GM04504 (cell line): ENCODE results near the gene TMEM132C.

Experiments
- DNase-seq: peaks from one replicate; pipeline ENCODE4 v3.0.0-alpha.2; 2012; ENCODE audit warnings: low read depth

The TMEM132C gene

GRCh38 chr12:128288896-128289295, 21.9 kb downstream of the TMEM132C start:
- no peak for DNase-seq

- no peak for DNase-seq
Measured at GRCh38 chr12:128290938-128291337, 24.0 kb downstream of the TMEM132C start.

- DNase-seq: no peak
Measured at GRCh38 chr12:128298091-128298748, 31.2 kb downstream of the TMEM132C start.

GRCh38 chr12:128305336-128305892, 38.4 kb downstream of the TMEM132C start:
- DNase-seq: no peak

GRCh38 chr12:128307791-128308190, 40.8 kb downstream of the TMEM132C start:
- no peak for DNase-seq

DNA sequence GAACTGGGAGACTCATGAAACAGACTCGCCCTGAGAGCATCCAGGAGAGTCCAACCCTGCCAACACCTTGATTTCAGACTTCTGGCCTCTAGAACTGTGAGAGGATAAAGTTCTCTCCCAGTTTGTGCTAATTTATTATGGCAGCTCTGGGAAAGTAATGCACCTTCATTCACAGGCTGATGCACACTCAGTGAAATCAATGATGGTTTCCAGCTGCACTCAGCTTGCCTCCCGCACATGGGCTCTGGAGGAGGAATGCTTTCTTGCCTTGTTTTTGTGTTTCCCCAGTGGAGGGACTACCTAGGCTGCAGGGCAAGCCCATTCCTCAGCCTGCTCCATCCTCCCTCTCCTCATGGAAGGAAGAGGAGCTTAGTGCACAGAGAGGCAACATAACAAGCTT, 45.7 kb downstream of the TMEM132C start:
- no peak for DNase-seq

GRCh38 chr12:128313931-128314330, 47.0 kb downstream of the TMEM132C start:
- DNase-seq: no peak

DNA sequence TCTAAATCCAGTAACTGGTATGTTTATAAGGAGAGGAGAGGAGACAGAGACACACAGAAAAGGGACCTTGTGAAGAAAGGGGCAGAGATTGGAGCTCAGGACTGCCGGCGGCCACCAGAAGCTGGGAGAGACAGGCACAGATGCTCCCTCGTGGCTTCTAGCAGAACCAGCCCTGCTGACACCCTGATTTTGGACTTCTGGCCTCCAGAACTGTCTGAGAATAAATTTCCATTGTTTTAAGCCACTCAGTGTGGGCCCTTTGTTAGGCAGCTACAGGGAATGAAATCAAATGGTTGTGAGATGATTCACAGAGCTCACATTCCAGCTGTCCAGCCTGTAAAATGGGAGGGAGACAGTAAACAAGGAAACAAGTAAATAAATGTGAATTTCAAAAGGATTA, 47.6 kb downstream of the TMEM132C start:
- no peak for DNase-seq

- DNase-seq: no peak
Measured at GRCh38 chr12:128316078-128316477, 49.1 kb downstream of the TMEM132C start.

DNA sequence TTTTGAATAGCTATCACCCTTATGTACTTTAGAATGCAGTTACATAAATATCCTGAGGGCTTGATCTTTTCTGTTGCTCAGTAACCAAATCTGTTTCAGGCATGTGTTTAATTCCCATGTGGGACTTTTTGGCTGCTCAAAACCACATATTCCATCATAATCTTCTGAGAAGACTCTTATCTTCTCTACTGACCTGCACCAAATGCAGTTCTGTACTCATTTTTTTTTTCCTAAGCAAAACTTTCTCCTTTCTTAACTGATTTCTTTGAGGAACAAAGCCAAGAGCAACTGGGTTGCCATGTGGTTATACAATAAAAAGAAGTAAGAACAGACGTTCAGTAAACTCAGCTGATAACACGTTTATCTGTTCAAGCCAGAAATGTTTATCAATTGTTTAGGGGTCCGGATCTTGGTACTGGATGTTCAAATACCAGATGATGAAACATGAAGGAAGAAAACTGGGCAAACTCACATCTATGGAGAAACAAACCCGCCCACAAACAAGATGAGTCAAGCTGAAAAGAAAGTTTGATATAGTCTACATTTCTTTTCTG, 50.1 kb downstream of the TMEM132C start:
- no peak for DNase-seq

GRCh38 chr12:128318341-128318740, 51.4 kb downstream of the TMEM132C start:
- DNase-seq: no peak

DNA sequence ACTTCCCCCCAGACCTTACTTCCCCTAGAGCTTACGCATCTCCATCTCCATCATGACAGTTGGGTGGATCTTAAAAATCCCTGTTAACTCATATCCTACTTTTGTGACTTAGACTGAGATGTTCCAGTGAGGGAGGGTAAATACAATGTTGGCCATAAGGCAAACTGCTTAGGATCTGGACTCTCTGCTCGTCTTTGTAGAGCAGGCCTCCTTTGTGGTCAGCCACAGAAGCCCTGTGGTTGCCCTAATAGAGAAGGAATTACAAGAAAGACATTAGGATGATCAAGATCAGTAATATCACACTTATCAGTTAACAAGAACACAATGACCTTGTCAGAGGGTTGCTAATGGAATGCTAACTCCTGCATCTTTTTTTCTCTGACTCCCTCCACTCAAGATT, 52.0 kb downstream of the TMEM132C start:
- DNase-seq: no peak

DNA sequence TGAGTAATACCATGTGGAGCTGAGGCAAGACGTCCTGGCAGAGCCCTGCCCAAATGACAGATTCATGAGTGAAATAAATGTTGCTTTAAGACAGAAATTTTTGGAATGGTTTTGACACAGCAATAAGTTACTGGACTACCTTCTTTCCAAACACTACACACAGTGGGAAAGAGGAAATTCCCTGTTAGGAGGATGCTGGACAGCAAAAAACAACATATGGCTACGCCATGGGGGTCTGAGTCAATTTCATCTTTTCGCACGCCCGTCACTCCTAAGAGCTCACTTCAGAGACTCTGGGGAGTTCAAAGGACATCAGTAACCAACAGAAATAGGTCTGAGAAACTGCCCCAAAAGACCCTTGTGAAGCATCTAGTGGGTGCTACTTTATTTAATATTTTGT, 55.4 kb downstream of the TMEM132C start:
- no peak for DNase-seq

- DNase-seq: no peak
Measured at GRCh38 chr12:128323145-128323920, 56.4 kb downstream of the TMEM132C start.

GRCh38 chr12:128325646-128326045, 58.7 kb downstream of the TMEM132C start:
- no peak for DNase-seq

DNA sequence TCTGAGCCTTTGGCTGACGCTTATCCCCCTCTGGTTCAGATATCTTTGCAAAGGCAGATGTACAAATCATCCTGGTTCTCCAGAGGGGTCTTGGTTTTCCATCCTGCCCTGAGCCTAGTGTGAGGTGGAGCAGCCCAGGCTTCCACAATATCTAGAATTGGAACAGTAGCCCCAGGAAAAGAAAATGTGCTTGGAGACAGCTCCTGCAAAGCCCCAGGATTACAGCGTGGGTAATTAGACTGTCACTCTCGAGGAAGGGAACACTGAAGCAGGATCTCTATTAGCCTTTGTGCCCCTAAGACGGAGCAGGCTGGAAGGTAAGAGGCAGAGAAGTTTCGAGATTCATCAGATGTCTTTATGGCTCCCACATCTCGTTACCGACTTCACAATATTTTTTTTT, 59.4 kb downstream of the TMEM132C start:
- no peak for DNase-seq

DNA sequence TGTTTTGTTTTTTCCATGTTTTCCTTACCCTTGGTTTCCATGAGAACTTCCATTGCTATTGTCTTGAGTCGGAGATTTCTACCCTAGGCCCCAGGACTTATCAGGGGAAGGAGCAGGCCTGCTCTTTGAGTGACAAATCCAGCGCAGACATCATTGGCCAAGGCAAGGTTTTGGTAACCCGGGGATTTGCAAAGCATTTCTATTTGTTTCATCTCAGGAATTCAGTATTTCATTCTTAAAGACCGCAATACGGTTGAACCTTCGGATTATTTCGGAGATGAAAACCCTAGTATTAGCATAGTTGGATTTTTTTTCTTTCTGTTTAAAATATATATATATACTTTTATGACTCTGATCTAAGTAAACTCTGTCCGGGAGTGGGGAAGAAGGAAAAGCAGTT, 62.0 kb downstream of the TMEM132C start:
- DNase-seq: no peak

GRCh38 chr12:128336204-128337070, 69.5 kb downstream of the TMEM132C start:
- no peak for DNase-seq

DNA sequence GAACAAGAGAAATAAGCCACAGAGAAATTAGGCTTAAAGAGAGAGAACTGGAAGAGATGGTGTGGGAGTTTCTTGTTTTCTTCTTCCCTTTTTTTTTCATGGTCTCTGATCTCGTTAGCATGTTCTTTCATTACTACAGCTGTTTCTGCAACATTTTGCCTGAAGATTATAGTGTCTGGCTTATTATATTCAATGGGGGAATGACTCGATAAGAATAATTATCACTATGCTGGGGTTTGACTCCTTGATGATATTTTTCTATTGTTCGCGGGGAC, 70.0 kb downstream of the TMEM132C start:
- DNase-seq: no peak

GRCh38 chr12:128337431-128338170, 70.6 kb downstream of the TMEM132C start:
- no peak for DNase-seq

- no peak for DNase-seq
Measured at GRCh38 chr12:128338386-128339125, 71.6 kb downstream of the TMEM132C start.
